HG03108 (cell line): Measurements from ENCODE around the gene POLR3K.
"Not testable (repeated sequence)": the region's sequence is repeated elsewhere in the genome, so short reads cannot be mapped to it uniquely, and the experiment has no call there.

Experiments
- ATAC-seq: cut with Tn5 transposase; IDR thresholded peaks from one replicate; pipeline ENCODE4 v1.9.1; 2021; ENCODE audit warnings: moderate library complexity; ENCODE audit not compliant: unreplicated experiment

POLR3K gene

DNA sequence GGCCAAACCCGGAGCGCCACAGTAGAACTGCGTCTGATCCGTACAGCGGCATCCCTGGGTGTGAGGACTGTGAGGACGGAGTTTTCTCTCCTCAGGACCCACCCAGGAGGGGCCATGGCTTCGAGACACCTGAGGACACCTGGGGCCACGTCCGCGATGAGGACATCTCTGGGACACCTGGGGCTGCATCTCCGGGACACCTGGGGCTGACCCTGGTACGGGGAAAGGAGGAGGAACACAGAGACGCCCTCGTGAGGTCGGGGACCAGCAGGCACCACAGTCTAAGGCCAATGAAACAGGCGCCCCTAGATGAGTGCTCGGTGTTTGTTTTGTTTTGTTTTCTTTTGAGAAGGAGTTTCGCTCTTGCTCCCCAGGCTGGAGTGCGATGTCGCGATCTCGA is 29.3 kb downstream of the POLR3K start:
- not testable (repeated sequence) for ATAC-seq

DNA sequence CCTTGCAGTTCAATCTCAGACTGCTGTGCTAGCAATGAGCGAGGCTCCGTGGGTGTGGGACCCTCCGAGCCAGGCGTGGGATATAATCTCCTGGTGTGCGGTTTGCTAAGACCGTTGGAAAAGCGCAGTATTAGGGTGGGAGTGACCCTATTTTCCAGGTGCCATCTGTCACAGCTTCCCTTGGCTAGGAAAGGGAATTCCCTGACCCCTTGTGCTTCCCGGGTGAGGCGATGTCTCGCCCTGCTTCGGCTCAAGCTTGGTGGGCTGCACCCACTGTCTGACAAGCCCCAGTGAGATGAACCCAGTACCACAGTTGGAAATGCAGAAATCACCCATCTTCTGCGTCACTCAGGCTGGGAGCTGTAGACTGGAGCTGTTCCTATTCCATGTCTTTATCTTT is 32.5 kb downstream of the POLR3K start:
- not testable (repeated sequence) for ATAC-seq

DNA sequence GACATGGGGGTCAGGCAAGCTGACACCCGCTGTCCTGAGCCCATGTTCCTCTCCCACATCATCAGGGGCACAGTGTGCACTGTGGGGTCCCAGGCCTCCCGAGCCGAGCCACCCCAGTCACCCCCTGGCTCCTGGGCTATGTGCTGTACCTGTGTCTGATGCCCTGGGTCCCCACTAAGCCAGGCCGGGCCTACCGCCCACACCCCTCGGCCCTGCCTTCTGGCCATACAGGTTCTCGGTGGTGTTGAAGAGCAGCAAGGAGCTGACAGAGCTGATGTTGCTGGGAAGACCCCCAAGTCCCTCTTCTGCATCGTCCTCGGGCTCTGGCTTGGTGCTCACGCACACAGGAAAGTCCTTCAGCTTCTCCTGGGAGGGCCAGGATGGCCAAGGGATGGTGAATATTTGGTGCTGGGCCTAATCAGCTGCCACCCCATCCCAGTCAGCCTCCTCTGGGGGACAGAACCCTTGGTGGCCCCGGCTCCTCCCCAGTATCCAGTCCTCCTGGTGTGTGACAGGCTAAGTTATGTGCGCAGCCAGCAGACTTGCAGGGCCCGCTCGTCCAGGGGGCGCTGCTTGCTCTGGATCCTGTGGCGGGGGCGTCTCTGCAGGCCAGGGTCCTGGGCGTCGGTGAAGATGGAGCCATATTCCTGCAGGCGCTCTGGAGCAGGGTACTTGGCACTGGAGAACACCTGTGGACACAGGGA is 36.2 kb downstream of the POLR3K start:
- ATAC-seq, result not testable (repeated sequence)

DNA sequence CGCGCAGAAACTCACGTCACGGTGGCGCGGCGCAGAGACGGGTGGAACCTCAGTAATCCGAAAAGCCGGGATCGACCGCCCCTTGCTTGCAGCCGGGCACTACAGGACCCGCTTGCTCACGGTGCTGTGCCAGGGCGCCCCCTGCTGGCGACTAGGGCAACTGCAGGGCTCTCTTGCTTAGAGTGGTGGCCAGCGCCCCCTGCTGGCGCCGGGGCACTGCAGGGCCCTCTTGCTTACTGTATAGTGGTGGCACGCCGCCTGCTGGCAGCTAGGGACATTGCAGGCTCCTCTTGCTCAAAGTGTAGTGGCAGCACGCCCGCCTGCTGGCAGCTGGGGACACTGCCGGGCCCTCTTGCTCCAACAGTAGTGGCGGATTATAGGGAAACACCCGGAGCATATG is 42.6 kb downstream of the POLR3K start:
- not testable (repeated sequence) for ATAC-seq

DNA sequence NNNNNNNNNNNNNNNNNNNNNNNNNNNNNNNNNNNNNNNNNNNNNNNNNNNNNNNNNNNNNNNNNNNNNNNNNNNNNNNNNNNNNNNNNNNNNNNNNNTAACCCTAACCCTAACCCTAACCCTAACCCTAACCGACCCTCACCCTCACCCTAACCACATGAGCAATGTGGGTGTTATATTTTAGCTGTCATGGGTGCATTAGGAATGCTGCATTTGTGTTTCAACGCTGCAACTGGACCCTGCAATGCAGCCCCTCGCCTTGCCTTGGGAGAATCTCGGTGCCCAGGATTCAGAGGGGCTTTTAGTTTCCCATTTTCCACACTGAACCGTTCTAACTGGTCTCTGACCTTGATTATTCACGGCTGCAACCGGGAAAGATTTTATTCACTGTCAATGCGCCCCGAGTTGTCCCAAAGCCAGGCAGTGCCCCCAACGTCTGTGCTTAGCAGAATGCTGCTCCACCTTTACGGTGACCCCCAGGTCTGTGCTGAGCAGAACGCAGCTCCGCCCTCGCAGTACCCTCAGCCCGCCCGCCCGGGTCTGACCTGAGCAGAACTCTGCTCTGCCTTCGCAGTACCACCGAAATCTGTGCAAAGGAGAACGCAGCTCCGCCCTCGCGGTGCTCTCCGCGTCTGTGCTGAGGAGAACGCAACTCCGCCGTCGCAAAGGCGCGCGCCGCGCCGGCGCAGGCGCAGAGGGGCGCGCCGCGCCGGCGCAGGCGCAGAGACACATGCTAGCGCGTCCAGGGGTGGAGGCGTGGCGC is 43.3 kb downstream of the POLR3K start:
- ATAC-seq, result no peak
